ENCODE data around the gene NCK2.

NCK2 gene

GRCh38 chr2:105781274-105781978 is 36.7 kb downstream of the NCK2 start:
- Histone ChIP-seq H3K27me3 (ENCODE audit: control insufficient read depth in 1 of 2, insufficient read depth in 2 of 2, low read length in 2 of 2) (no peaks in the 10 kb centered on the region), H3K36me3 (ENCODE audit: control insufficient read depth in 1 of 2, insufficient read depth in 2 of 2, low read length in 2 of 2) (peaks cover 0 to 19% of the 10 kb centered on the region in 2 donors), H3K4me3 (ENCODE audit: low read depth in 1 of 2, low read length in 2 of 2) (no peak overlapping the region), H3K9me3 (ENCODE audit: control insufficient read depth in 1 of 2, low read length in 2 of 2) (no peaks in the 10 kb centered on the region), H3K4me1 (ENCODE audit: control insufficient read depth in 1 of 2, insufficient read depth in 2 of 2, low read length in 2 of 2) (peaks cover 50 to 61% of the 10 kb centered on the region in 2 donors), H3K27ac (ENCODE audit: low read depth, low read length) (no peak overlapping the region), H3K9ac (ENCODE audit: low read depth in 1 of 2, low read length in 2 of 2) (no peak overlapping the region)

GRCh38 chr2:105782123-105782522 is 37.4 kb downstream of the NCK2 start:
- Histone ChIP-seq H3K4me3 (ENCODE audit: low read depth in 1 of 2, low read length in 2 of 2) (no peak overlapping the region), H3K9me3 (ENCODE audit: control insufficient read depth in 1 of 2, low read length in 2 of 2) (no peaks in the 10 kb centered on the region), H3K4me1 (ENCODE audit: control insufficient read depth in 1 of 2, insufficient read depth in 2 of 2, low read length in 2 of 2) (peaks cover 50 to 61% of the 10 kb centered on the region in 2 donors), H3K36me3 (ENCODE audit: control insufficient read depth in 1 of 2, insufficient read depth in 2 of 2, low read length in 2 of 2) (peaks cover 0 to 19% of the 10 kb centered on the region in 2 donors), H3K27ac (ENCODE audit: low read depth, low read length) (no peak overlapping the region), H3K27me3 (ENCODE audit: control insufficient read depth in 1 of 2, insufficient read depth in 2 of 2, low read length in 2 of 2) (no peaks in the 10 kb centered on the region), H3K9ac (ENCODE audit: low read depth in 1 of 2, low read length in 2 of 2) (no peak overlapping the region)

GRCh38 chr2:105782646-105783045 is 37.9 kb downstream of the NCK2 start:
- peaks cover 50 to 56% of the 10 kb centered on the region in 2 donors for H3K4me1 ChIP-seq (ENCODE audit: control insufficient read depth in 1 of 2, insufficient read depth in 2 of 2, low read length in 2 of 2)
- no peak overlapping the region for H3K9ac ChIP-seq (ENCODE audit: low read depth in 1 of 2, low read length in 2 of 2)
- no peak overlapping the region for H3K27ac ChIP-seq (ENCODE audit: low read depth, low read length)
- H3K4me3 ChIP-seq (ENCODE audit: low read depth in 1 of 2, low read length in 2 of 2), result no peak overlapping the region
- peaks cover 0 to 19% of the 10 kb centered on the region in 2 donors for H3K36me3 ChIP-seq (ENCODE audit: control insufficient read depth in 1 of 2, insufficient read depth in 2 of 2, low read length in 2 of 2)
- no peaks in the 10 kb centered on the region for H3K9me3 ChIP-seq (ENCODE audit: control insufficient read depth in 1 of 2, low read length in 2 of 2)
- H3K27me3 ChIP-seq (ENCODE audit: control insufficient read depth in 1 of 2, insufficient read depth in 2 of 2, low read length in 2 of 2), result no peaks in the 10 kb centered on the region

- no peaks in the 10 kb centered on the region for H3K9me3 ChIP-seq (ENCODE audit: control insufficient read depth in 1 of 2, low read length in 2 of 2)
- H3K27ac ChIP-seq (ENCODE audit: low read depth, low read length), result no peak overlapping the region
- H3K36me3 ChIP-seq (ENCODE audit: control insufficient read depth in 1 of 2, insufficient read depth in 2 of 2, low read length in 2 of 2), result peaks cover 0 to 19% of the 10 kb centered on the region in 2 donors
- H3K4me1 ChIP-seq (ENCODE audit: control insufficient read depth in 1 of 2, insufficient read depth in 2 of 2, low read length in 2 of 2), result peaks cover 44 to 56% of the 10 kb centered on the region in 2 donors
- H3K9ac ChIP-seq (ENCODE audit: low read depth in 1 of 2, low read length in 2 of 2), result no peak overlapping the region
- no peak overlapping the region for H3K4me3 ChIP-seq (ENCODE audit: low read depth in 1 of 2, low read length in 2 of 2)
- H3K27me3 ChIP-seq (ENCODE audit: control insufficient read depth in 1 of 2, insufficient read depth in 2 of 2, low read length in 2 of 2), result no peaks in the 10 kb centered on the region
Measured at GRCh38 chr2:105783151-105783738, 38.5 kb downstream of the NCK2 start.

- Histone ChIP-seq H3K9me3 (ENCODE audit: control insufficient read depth in 1 of 2, low read length in 2 of 2) (no peaks in the 10 kb centered on the region), H3K27ac (ENCODE audit: low read depth, low read length) (no peak overlapping the region), H3K27me3 (ENCODE audit: control insufficient read depth in 1 of 2, insufficient read depth in 2 of 2, low read length in 2 of 2) (no peaks in the 10 kb centered on the region), H3K9ac (ENCODE audit: low read depth in 1 of 2, low read length in 2 of 2) (no peak overlapping the region), H3K4me3 (ENCODE audit: low read depth in 1 of 2, low read length in 2 of 2) (no peak overlapping the region), H3K4me1 (ENCODE audit: control insufficient read depth in 1 of 2, insufficient read depth in 2 of 2, low read length in 2 of 2) (peaks cover 43 to 51% of the 10 kb centered on the region in 2 donors), H3K36me3 (ENCODE audit: control insufficient read depth in 1 of 2, insufficient read depth in 2 of 2, low read length in 2 of 2) (peaks cover 0 to 19% of the 10 kb centered on the region in 2 donors)
Measured at GRCh38 chr2:105783972-105784371, 39.3 kb downstream of the NCK2 start.

GRCh38 chr2:105784589-105784988 is 39.9 kb downstream of the NCK2 start:
- H3K27me3 ChIP-seq (ENCODE audit: control insufficient read depth in 1 of 2, insufficient read depth in 2 of 2, low read length in 2 of 2), result no peaks in the 10 kb centered on the region
- no peak overlapping the region for H3K27ac ChIP-seq (ENCODE audit: low read depth, low read length)
- H3K4me1 ChIP-seq (ENCODE audit: control insufficient read depth in 1 of 2, insufficient read depth in 2 of 2, low read length in 2 of 2), result peaks cover 44 to 51% of the 10 kb centered on the region in 2 donors
- H3K9me3 ChIP-seq (ENCODE audit: control insufficient read depth in 1 of 2, low read length in 2 of 2), result no peaks in the 10 kb centered on the region
- no peak overlapping the region for H3K9ac ChIP-seq (ENCODE audit: low read depth in 1 of 2, low read length in 2 of 2)
- H3K4me3 ChIP-seq (ENCODE audit: low read depth in 1 of 2, low read length in 2 of 2), result no peak overlapping the region
- peaks cover 0 to 19% of the 10 kb centered on the region in 2 donors for H3K36me3 ChIP-seq (ENCODE audit: control insufficient read depth in 1 of 2, insufficient read depth in 2 of 2, low read length in 2 of 2)

GRCh38 chr2:105785095-105785847 is 40.6 kb downstream of the NCK2 start:
- H3K9me3 ChIP-seq (ENCODE audit: control insufficient read depth in 1 of 2, low read length in 2 of 2), result no peaks in the 10 kb centered on the region
- H3K4me3 ChIP-seq (ENCODE audit: low read depth in 1 of 2, low read length in 2 of 2), result no peak overlapping the region
- no peak overlapping the region for H3K9ac ChIP-seq (ENCODE audit: low read depth in 1 of 2, low read length in 2 of 2)
- H3K36me3 ChIP-seq (ENCODE audit: control insufficient read depth in 1 of 2, insufficient read depth in 2 of 2, low read length in 2 of 2), result peaks cover 0 to 19% of the 10 kb centered on the region in 2 donors
- H3K27ac ChIP-seq (ENCODE audit: low read depth, low read length), result no peak overlapping the region
- H3K4me1 ChIP-seq (ENCODE audit: control insufficient read depth in 1 of 2, insufficient read depth in 2 of 2, low read length in 2 of 2), result peaks cover 49 to 53% of the 10 kb centered on the region in 2 donors
- H3K27me3 ChIP-seq (ENCODE audit: control insufficient read depth in 1 of 2, insufficient read depth in 2 of 2, low read length in 2 of 2), result no peaks in the 10 kb centered on the region

- Histone ChIP-seq H3K9ac (ENCODE audit: low read depth in 1 of 2, low read length in 2 of 2) (peak overlapping the region in 1 of 2 donors; percentile 33), H3K4me1 (ENCODE audit: control insufficient read depth in 1 of 2, insufficient read depth in 2 of 2, low read length in 2 of 2) (peaks cover 52 to 53% of the 10 kb centered on the region in 2 donors), H3K27ac (ENCODE audit: low read depth, low read length) (no peak overlapping the region), H3K36me3 (ENCODE audit: control insufficient read depth in 1 of 2, insufficient read depth in 2 of 2, low read length in 2 of 2) (peaks cover 0 to 13% of the 10 kb centered on the region in 2 donors), H3K27me3 (ENCODE audit: control insufficient read depth in 1 of 2, insufficient read depth in 2 of 2, low read length in 2 of 2) (no peaks in the 10 kb centered on the region), H3K4me3 (ENCODE audit: low read depth in 1 of 2, low read length in 2 of 2) (no peak overlapping the region), H3K9me3 (ENCODE audit: control insufficient read depth in 1 of 2, low read length in 2 of 2) (no peaks in the 10 kb centered on the region)
Measured at GRCh38 chr2:105786231-105787230, 41.8 kb downstream of the NCK2 start.

GRCh38 chr2:105787376-105788318 is 42.9 kb downstream of the NCK2 start:
- Histone ChIP-seq H3K9ac (ENCODE audit: low read depth in 1 of 2, low read length in 2 of 2) (peak overlapping the region in 1 of 2 donors; percentile 33), H3K4me1 (ENCODE audit: control insufficient read depth in 1 of 2, insufficient read depth in 2 of 2, low read length in 2 of 2) (peaks cover 52 to 62% of the 10 kb centered on the region in 2 donors), H3K27ac (ENCODE audit: low read depth, low read length) (no peak overlapping the region), H3K9me3 (ENCODE audit: control insufficient read depth in 1 of 2, low read length in 2 of 2) (no peaks in the 10 kb centered on the region), H3K4me3 (ENCODE audit: low read depth in 1 of 2, low read length in 2 of 2) (no peak overlapping the region), H3K36me3 (ENCODE audit: control insufficient read depth in 1 of 2, insufficient read depth in 2 of 2, low read length in 2 of 2) (peaks cover 0 to 13% of the 10 kb centered on the region in 2 donors), H3K27me3 (ENCODE audit: control insufficient read depth in 1 of 2, insufficient read depth in 2 of 2, low read length in 2 of 2) (no peaks in the 10 kb centered on the region)

Measured in duodenal mucosa (tissue), 2 donors.